Panc1 (cell line): ENCODE results near the gene RIC3. TPM values are rescaled to one million over a fixed set of nuclear protein-coding genes. Genes with fewer than 3 reads are reported as not detected.
A peak's percentile ranks its signal among the peaks of the same experiment; 100 is the strongest.

Source experiments
- ATAC-seq: fragments of 200-7000 bp; cut with Tn5 transposase; 2 replicates; pipeline ENCODE4 v1.9.1; 2020; ENCODE audit warnings: mild to moderate bottlenecking, moderate library complexity
- BruUV-seq: library from RNA; stranded (reverse); fragments of 400-500 nt; replicated peaks from 2 replicates; lab custom pipeline; 2021; lab: Mats Ljungman, UMichigan
- CTCF ChIA-PET: fragments of 300-600 bp; sonication (Branson Sonifier 250); formaldehyde crosslinking; loops from one replicate; lab custom pipeline; 2022; ENCODE audit warnings: antibody characterized with exemption; lab: Charles Lee
- POLR2A ChIA-PET: fragments of 300-600 bp; sonication (Branson Sonifier 250); formaldehyde crosslinking; loops from one replicate; lab custom pipeline; 2022; ENCODE audit warnings: antibody characterized with exemption; lab: Charles Lee
- DNase-seq: peaks from one replicate; pipeline ENCODE4 v3.0.0-alpha.2; 2010; ENCODE audit warnings: low read depth, low spot score
- H3K27ac ChIP-seq: 2 replicates; pipeline ENCODE4 v1.5.1; 2011; ENCODE audit warnings: mild to moderate bottlenecking, low read length, inconsistent platforms
- H3K27me3 ChIP-seq: fragments of 200-500 bp; sonication (Bioruptor generic); 2 replicates; pipeline ENCODE4 v1.6.0; 2014; ENCODE audit warnings: low read length, inconsistent platforms; ENCODE audit not compliant: control insufficient read depth, insufficient read depth
- H3K36me3 ChIP-seq: fragments of 200-500 bp; sonication (Bioruptor generic); 2 replicates; pipeline ENCODE4 v1.5.1; 2014; ENCODE audit warnings: inconsistent platforms, mild to moderate bottlenecking, low read length, moderate library complexity; ENCODE audit not compliant: control insufficient read depth, insufficient read depth
- H3K4me1 ChIP-seq: 2 replicates; pipeline ENCODE4 v1.5.1; 2011; ENCODE audit warnings: inconsistent platforms, mild to moderate bottlenecking, low read length, moderate library complexity; ENCODE audit not compliant: control insufficient read depth, insufficient read depth
- H3K4me3 ChIP-seq, 2 experiments: 2 replicates each; pipeline ENCODE4 v1.5.1; 2011 to 2012; ENCODE audit warnings: low read depth in 2 of 2, low read length in 2 of 2, mild to moderate bottlenecking in 2 of 2, inconsistent platforms in 1 of 2, moderate library complexity in 1 of 2
- H3K9me3 ChIP-seq: fragments of 200-500 bp; sonication (Bioruptor generic); 2 replicates; pipeline ENCODE4 v1.5.1; 2014; ENCODE audit warnings: low read depth, mild to moderate bottlenecking, inconsistent platforms, low read length, moderate library complexity; ENCODE audit not compliant: control insufficient read depth, insufficient read depth
- CTCF ChIP-seq: fragments of 450-650 bp; IDR thresholded peaks from 2 replicates; pipeline ENCODE4 v1.5.1; 2017; ENCODE audit warnings: mild to moderate bottlenecking
- POLR2AphosphoS5 ChIP-seq: IDR thresholded peaks from 2 replicates; pipeline ENCODE4 v1.6.1; 2012; ENCODE audit warnings: mild to moderate bottlenecking, low read depth, low read length, moderate library complexity
- REST ChIP-seq, 2 experiments: IDR thresholded peaks; 2 replicates each; pipeline ENCODE4 v1.6.1; 2011 to 2012; ENCODE audit warnings: low read depth in 2 of 2, control low read depth in 1 of 2, low read length in 1 of 2, mild to moderate bottlenecking in 1 of 2, moderate library complexity in 1 of 2; ENCODE audit not compliant: insufficient read depth in 1 of 2
- SIN3A ChIP-seq: IDR thresholded peaks from 2 replicates; pipeline ENCODE4 v1.6.1; 2012; ENCODE audit warnings: low read depth, mild to moderate bottlenecking, low read length, moderate library complexity, borderline replicate concordance; ENCODE audit not compliant: insufficient read depth
- TCF7L2 ChIP-seq: IDR thresholded peaks from 2 replicates; pipeline ENCODE4 v1.6.1; 2011; ENCODE audit warnings: mild to moderate bottlenecking, low read depth, low read length, inconsistent platforms
- in situ Hi-C: cut with HindIII; loops from 2 replicates; pipeline ENCODE4 v1.10.0; 2016; ENCODE audit warnings: low sequenced_read_pairs, low pct_unique_long_range_greater_than_20kb
- intact Hi-C: fragments of 100-400 bp; cut with micrococcal nuclease; formaldehyde crosslinking; loops from one replicate; pipeline ENCODE4 v1.10.0; 2022; ENCODE audit not compliant: unreplicated experiment
- total RNA-seq: library from RNA; stranded (reverse); gene quantifications from one replicate; pipeline ENCODE4 v1.2.1, GENCODE V29; 2021; ENCODE audit not compliant: unreplicated experiment

Gene RIC3
- total RNA-seq, 1 experiment from 2014 or later, result 4.2 TPM

GRCh38 chr11:8081591-8082250, 87.1 kb downstream of the RIC3 start:
- TF ChIP-seq POLR2AphosphoS5, result no peak
- no peak for TF ChIP-seq REST (IDR thresholded peaks at IDR 0.05; ENCODE audit: insufficient read depth in 1 of 2, low read depth in 2 of 2, low read length in 1 of 2)
- TF ChIP-seq TCF7L2, result no peak
- TF ChIP-seq CTCF, result no peak
- TF ChIP-seq SIN3A, result no peak
- Histone ChIP-seq H3K27me3 (peaks cover 14% of the 10 kb centered on the region; the same call in 1 of the 2 replicates), H3K4me1 (no peaks in the 10 kb centered on the region; the same call in 1 of the 2 replicates), H3K4me3 (peak overlapping the region; percentile 35 to 41), H3K9me3 (no peaks in the 10 kb centered on the region), H3K36me3 (no peaks in the 10 kb centered on the region), H3K27ac (no peak overlapping the region)
- DNase-seq, result no peak
- ChIA-PET CTCF (no interaction called here), POLR2A (no interaction called here)
- in situ Hi-C loops, result no loop called here
- intact Hi-C loops, result no loop called here
- peak; percentile 40 for ATAC-seq
- BruUV-seq, result no TSS peak

- CTCF ChIA-PET, result interaction anchor here (0.6 kb wide), 1 partner anchor 10 kb away, joined by 4 read pairs; no protein-coding TSS in a partner anchor
- BruUV-seq, result no TSS peak
- peaks cover 14% of the 10 kb centered on the region; the same call in 1 of the 2 replicates for H3K27me3 ChIP-seq
- intact Hi-C loops (no loop called here), in situ Hi-C loops (no loop called here)
- ATAC-seq, result peak; percentile 70
- POLR2A ChIA-PET, result no interaction called here
- H3K27ac ChIP-seq, result no peak within 1 kb of the TSS
- no peak for DNase-seq
- peak within 1 kb of the TSS; percentile 41 to 56 for H3K4me3 ChIP-seq
- TF ChIP-seq CTCF (no peak), REST (IDR thresholded peaks at IDR 0.05; ENCODE audit: insufficient read depth in 1 of 2, low read depth in 2 of 2, low read length in 1 of 2) (no peak), TCF7L2 (no peak), POLR2AphosphoS5 (no peak), SIN3A (no peak)
- H3K36me3 ChIP-seq, result no peaks in the 10 kb centered on the region
- H3K9me3 ChIP-seq, result no peaks in the 10 kb centered on the region
- no peaks in the 10 kb centered on the region; the same call in 1 of the 2 replicates for H3K4me1 ChIP-seq
These were observed 87.9 kb downstream of the RIC3 start, which contains the start of gene TUB for GRCh38 chr11:8080674-8081590. TUB (plus strand) TSS chr11:8081211; CDS start chr11:8081511, 300 bp downstream.
